Kidney tubule cell (primary cell): ENCODE data around the gene RBBP9.
"Not testable (repeated sequence)": the region's sequence is repeated elsewhere in the genome, so short reads cannot be mapped to it uniquely, and the experiment has no call there.

Experiments used
- DNase-seq: peaks from one replicate; pipeline ENCODE4 v3.0.0-alpha.2; 2018; ENCODE audit warnings: low spot score

The RBBP9 gene

DNA sequence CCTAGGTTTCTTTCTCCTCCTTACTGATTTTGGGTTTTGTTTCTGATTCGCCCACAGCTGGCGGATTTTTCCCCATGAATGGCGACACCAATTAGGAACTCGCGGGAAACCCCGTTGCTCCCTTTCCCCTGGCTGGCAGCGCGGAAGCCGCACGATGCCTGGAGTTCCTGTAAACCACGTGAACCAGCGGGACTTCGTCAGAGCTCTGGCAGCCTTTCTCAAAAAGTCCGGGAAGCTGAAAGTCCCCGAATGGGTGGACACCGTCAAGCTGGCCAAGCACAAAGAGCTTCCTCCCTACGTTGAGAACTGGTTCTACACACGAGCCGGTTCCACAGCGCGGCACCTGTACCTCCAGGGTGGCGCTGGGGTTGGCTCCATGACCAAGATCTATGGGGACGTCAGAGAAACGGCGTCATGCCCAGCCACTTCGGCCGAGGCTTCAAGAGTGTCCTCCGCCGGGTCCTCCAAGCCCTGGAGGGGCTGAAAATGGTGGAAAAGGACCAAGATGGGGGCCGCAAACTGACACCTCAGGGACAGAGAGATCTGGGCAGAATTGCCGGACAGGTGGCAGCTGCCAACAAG lies 7.5 kb upstream of the RBBP9 start:
- DNase-seq, result peak; percentile 15

DNA sequence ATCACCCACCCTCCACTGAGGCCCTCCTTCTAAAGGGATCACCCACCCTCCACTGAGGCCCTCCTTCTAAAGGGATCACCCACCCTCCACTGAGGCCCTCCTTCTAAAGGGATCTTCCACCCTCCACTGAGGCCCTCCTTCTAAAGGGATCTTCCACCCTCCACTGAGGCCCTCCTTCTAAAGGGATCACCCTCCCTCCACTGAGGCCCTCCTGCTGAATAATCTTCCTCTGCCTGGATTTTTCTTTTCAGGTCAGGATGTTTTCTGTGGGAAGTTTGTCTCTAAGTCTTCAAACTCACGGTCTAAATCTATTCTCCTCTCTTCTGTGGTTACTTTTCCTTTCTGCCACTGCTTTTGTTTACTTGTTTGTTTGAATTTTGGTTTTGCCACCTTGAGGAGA lies 4.6 kb upstream of the RBBP9 start:
- DNase-seq, result not testable (repeated sequence)

DNA sequence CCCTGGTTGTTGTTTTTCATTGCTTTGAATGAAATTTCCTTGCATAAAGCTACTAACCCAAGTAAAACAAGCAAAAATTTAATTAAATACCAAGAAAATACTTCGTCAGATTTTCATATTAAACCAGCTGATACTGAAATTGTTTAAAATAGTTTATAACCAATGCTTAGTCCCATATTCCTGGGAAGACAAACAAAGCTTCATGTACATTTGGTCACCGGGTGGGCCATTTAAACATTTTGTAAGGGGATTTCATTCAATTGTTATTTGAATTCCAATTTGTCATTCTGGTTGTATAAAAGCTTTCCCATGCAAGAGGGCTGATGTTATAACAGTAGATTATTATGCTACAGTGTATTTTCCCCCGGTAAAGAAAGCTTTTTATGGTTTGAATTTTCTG lies 578 bp upstream of the RBBP9 start:
- no peak for DNase-seq

DNA sequence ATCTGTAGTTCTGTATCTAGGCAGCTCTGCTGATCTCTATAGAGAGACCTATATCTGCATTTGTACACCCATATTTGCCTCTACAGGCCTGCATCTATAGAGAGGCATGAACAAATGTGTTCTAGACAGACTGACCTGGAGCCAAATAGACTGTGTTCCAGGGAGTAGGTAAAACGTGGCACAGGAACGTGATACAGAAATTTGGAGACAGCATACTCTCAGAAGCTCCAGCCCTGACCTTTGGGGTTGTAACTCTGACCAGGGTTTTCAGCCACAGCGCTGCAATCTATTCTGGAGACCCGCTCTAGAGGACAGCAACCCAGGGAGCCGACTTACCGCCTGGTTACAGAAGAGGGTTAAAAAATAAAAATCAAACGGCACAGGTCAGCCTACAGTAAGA lies 983 bp downstream of the RBBP9 start:
- DNase-seq, result peak; percentile 1

DNA sequence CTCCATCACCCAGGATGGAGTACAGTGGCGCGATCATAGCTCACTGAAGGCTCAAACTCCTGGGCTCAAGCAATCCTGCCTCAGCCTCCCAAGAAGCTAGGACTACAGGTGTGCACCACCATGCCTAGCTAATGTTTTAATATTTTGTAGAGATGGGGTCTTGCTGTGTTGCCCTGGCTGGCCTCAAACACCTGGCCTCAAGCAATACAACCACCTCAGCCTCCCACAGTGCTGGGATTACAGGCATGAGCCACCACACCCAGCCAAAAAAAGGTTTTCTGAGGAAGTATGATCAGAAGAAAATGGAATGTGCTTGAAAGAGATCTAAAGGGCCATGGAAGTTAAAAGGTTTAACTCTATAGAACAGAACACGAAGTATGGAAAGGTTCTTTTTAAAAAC lies 8.7 kb downstream of the RBBP9 start:
- DNase-seq, result no peak

DNA sequence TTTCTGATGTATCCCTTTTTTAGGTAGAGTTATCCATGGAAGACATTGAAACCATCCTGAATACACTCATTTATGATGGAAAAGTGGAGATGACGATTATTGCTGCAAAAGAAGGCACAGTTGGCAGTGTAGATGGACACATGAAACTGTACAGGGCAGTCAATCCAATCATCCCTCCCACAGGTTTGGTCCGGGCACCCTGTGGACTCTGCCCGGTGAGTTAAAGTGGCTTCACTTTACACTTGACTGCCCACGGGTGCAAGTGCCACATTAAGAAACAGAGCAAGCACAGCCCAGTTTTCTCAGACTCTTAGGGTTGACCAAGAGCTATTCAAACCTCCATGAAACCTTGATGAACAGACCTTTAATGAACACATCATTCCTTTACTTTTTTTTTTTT lies 15.4 kb downstream of the RBBP9 start:
- no peak for DNase-seq

DNA sequence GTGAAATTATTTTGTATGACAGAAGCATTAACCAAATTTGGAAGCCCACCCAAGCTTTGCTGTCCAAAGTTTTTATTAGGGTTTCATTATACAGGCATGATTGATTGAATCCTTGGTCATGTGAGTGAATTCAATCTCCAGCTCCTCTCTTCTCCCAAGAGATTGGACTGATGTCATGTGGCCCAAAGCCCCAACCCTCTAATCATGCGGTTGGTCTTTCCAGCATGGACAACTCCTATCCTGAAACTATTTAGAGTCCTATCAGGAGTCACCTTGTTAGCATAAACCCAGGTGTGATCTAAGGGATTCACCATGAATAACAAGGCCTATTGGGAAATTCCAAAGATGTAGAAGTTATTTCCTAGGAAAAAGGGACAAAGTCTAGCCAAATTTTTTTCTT lies 19.2 kb downstream of the RBBP9 start:
- no peak for DNase-seq

DNA sequence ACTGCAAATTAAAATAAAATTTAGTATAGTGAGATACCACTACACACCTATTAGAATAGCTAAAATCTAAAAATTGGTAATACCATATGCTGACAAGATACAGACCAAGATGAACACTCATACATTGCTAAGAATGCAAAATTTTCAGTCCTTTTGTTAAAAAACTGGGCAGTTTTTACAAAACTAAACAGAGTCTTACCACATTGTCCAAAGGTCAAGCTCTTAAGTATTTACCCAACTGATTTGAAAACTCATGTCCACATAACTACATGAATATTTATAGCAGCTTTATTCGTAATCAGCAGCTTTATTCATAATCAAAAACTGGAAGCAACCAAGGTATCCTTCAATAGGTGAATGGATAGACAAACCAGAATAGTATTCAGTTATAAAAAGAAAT lies 19.8 kb downstream of the RBBP9 start:
- no peak for DNase-seq

DNA sequence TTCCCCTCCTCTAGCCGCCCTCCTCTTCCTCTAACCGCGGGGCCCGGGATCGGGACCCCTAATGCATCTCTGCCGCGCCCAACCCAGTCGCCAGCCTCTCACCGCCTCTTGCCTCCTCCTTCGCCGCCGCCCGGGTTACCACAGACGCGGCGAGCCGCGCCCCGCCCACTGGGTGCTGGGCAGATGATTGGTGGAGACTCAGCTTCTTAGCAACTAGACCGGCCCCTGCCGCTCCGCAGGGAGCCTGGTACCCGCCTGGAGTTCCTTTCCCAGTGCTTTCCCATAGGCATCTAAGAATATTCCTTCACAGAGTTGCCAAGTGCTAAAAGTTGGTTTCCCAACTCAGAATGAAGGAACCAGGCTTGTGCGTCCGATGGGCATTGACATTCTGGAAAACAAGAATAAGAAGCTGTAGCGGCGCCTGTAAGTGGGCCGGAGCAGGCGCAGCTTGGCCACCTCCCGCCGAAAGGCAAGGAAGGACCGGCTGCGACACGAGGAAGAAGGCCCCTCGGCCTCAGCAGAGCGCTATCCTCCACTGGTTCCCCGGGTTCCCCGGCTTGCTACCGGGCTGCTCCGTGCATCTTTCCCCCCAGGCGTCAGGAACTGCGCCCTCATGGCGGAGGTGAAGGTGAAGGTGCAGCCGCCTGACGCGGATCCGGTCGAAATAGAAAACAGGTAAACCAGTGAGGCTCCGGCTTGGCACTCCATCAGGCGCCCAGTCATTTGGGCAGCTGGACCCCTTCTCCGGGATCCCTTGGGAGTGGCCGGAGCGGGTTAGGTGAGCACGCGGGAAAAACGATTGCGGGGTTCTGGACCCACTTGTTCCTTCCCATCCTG lies 29.9 kb downstream of the RBBP9 start, which contains the start of the genes DZANK1 and POLR3F:
Gene DZANK1, minus strand, starts transcription at position 137 of the 837 bp plus-strand sequence. CDS start 1,672 bp downstream, outside the sequence.
Gene POLR3F, plus strand, starts transcription at position 497 of the 837 bp plus-strand sequence. Its CDS starts 117 bp downstream, at position 614.
- peak; percentile 96 for DNase-seq

DNA sequence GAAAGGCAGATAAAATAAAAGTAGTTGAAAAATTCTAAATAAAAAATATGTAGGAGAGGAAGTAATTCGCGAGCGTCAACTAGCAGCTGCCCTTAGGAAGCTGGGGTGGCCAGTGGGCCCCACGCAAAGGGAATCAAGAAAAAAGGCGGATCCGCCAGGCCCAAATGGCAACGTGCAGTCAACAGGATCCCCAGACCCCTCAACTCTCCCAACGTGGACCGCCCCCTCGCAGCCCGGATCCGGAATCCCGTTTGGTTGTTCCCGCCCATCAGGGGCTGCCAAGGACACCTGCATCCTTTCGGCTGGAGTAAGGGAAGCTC lies 30.5 kb downstream of the RBBP9 start:
- DNase-seq, result peak; percentile 1

DNA sequence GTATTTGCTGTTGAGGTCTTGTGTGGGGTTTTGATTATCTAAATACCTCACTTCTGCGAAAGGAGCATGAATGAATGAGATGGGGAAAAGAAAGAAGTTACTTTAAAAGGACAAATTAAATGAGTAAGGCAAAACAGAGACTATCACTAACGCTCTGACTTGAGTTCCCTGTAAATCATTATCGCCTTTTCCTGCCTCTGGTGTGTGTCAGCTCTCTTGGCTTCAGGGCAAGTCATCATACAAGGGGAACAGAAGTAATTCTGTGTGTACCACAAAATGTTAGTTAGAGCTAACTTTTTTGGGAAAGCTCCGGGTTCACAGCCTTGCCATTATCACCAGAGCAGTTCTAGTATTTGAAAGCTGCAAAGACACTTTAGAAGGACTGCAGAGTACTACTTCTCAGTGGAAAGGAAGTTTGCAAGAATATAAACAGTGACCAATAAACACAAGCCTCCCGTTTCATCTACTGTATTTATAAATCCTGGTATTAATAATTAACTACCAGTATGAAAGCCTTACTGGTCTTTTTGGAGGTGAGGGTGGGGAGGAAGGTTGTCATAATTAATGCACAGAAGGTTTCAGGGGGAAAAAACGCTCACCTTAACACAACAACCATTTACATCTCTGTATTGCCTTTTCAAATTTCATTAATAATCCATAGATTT lies 31.4 kb downstream of the RBBP9 start:
- DNase-seq, result peak; percentile 83

DNA sequence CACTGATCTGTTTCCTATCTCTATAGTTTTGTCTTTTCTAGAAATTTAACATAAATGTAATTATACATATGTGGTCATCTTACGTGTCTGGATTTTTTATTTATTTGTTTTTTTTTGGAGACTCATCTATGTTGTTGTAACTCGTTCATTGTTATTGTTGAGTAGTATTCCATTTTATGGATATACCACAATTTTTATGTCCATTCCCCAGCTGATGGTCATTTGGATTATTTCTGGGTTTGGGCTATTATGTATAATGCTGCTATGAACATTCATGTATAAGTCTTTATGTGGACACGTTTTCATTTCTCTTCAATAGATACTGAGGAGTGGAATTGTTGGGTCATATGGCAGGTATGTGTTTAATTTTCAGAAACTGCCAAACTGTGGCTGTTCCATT lies 40.4 kb downstream of the RBBP9 start:
- no peak for DNase-seq

DNA sequence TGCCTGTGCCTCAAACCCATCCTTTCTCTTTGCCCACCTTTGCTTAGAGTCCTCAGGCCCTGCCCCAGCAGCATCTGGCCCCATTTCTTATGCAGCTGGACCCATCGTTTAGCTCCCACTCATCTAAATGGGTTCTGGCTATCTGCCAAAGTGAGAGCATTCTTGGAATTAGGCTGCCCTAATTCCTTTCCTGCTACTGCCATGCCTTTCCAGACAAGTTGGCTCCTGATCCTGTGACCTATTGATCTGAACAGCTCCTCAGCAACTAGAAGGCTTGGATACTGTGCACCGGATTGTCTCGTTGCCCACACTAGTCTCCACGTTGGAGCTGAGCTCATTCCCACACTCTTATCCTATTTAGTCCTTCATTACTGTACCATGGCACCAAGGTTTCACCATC lies 53.1 kb downstream of the RBBP9 start:
- DNase-seq, result peak; percentile 20

DNA sequence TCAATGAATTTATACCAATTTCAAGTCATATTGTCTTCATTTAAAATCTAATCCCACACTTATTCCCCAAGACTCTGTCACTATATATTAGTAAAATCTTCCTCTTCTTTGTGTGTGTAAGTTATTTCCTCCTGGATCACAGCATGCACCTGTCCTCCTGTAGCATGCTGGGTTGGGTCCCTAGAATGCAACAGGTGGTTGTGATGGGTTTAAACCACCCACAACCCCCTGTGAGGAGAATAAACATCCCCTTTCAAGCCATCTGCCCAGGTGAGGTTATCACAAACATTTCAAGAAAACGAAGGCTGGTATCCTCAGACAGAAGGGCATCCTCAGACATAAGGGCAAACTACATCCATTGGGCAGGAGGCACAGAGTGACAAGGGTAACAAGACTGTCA lies 56.6 kb downstream of the RBBP9 start:
- no peak for DNase-seq

DNA sequence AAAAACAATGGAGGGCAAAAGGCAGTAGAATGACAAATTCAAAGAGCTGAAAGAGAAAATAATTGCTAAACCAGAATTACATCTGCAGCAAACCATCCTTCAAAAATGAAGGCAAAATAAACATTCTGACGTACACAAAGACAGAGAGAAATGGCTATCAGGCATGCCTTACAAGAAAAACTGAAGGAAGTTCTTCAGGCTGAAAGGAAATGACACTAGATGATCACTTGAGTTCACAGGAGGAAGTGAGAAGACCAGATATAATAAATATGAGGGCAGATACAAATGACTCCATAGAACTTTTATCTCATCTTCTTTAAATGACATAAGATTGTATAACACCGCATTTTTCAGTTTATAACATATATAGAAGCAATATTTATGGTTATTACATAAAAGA lies 60.2 kb downstream of the RBBP9 start:
- DNase-seq, result no peak
